GM13977 (cell line): ENCODE results near the gene C9orf50.

Source experiments
- DNase-seq: peaks from one replicate; pipeline ENCODE4 v3.0.0; 2012; ENCODE audit warnings: low spot score
- in situ Hi-C: fragments of 300-500 bp; cut with MboI; formaldehyde crosslinking; loops from one replicate; pipeline ENCODE4 v1.12.0; 2022; ENCODE audit warnings: low sequenced_read_pairs, low pct_unique_long_range_greater_than_20kb, mixed read lengths, inconsistent platforms; ENCODE audit not compliant: unreplicated experiment
- TF ChIP-seq, protein P1 (sequence below): IDR thresholded peaks from 2 replicates; pipeline ENCODE4 v1.5.1; 2012; ENCODE audit warnings: mild to moderate bottlenecking, control low read depth; ENCODE audit not compliant: insufficient read depth; ENCODE audit errors: extremely low read depth, missing control alignments

Gene C9orf50

DNA sequence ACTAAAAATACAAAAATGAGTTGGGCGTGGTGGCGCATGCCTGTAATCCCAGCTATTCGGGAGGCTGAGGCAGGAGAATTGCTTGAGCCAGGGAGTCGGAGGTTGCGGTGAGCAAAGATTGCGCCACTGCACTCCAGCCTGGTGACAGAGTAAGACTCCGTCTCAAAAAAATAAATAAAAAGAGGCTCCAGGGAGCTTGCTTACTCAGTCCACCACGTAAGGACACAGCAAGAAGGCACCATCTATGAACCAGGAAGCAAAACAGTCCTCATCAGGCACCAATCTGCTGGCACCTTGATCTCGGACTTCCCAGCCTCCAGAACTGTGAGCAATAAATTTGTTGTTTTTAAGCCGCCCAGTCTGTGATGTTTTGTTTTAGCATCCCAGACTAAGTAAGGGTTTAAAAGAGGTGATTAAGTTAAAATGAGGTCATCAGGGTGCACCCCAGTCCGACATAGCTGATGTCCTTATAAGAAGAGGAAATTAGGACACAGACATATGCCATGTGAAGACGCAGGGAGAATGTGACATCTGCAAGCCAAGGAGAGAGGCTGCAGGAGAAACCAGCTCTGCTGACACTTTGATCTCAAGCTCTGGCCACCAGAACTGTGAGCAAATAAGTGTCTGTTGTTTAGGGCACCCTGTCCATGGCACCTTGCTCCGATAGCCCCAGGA is 45.9 kb downstream of the C9orf50 start:
- in situ Hi-C loops: no loop called here
- TF ChIP-seq, protein P1, sequence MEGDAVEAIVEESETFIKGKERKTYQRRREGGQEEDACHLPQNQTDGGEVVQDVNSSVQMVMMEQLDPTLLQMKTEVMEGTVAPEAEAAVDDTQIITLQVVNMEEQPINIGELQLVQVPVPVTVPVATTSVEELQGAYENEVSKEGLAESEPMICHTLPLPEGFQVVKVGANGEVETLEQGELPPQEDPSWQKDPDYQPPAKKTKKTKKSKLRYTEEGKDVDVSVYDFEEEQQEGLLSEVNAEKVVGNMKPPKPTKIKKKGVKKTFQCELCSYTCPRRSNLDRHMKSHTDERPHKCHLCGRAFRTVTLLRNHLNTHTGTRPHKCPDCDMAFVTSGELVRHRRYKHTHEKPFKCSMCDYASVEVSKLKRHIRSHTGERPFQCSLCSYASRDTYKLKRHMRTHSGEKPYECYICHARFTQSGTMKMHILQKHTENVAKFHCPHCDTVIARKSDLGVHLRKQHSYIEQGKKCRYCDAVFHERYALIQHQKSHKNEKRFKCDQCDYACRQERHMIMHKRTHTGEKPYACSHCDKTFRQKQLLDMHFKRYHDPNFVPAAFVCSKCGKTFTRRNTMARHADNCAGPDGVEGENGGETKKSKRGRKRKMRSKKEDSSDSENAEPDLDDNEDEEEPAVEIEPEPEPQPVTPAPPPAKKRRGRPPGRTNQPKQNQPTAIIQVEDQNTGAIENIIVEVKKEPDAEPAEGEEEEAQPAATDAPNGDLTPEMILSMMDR: no peak
- DNase-seq: no peak

DNA sequence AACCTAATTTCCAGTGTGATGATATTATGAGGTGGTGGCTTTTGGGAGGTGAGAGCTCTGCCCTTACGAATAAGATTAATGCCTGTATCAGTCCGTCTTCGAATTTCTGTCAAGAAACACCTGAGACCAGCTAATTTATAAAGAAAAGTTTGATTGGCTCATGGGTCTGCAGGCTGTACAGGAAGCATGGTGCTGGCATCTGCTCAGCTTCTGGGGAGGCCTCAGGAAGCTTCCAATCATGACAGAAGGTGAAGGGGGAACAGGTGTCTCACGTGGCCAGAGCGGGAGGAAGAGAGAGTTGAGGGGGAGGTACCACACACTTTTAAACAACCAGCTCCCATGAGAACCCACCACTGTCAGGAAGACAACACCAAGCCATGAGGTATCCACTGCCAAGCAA is 46.9 kb downstream of the C9orf50 start:
- TF ChIP-seq, protein P1: no peak
- in situ Hi-C loops: no loop called here
- DNase-seq: no peak

DNA sequence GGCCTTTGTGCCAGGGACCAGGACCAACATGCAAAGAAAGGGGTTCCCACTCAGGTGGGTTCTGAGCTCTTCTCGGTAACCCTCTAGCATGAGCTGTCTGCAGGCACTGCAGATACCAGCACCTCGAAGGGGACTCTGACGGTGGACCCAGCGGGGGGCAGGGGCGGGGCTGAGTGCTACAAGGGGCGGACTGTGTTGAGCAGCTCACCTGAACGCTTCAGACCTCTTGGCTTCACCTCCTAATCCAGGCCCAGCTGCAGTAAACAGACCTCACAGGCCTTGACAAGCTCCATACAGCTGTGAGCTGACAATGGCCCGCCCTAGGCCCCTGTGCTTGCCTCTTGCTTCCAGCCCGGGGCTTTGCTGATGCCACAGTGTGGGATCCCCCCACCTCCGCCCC is 48.4 kb downstream of the C9orf50 start:
- TF ChIP-seq, protein P1: no peak
- in situ Hi-C loops: no loop called here
- DNase-seq: no peak

DNA sequence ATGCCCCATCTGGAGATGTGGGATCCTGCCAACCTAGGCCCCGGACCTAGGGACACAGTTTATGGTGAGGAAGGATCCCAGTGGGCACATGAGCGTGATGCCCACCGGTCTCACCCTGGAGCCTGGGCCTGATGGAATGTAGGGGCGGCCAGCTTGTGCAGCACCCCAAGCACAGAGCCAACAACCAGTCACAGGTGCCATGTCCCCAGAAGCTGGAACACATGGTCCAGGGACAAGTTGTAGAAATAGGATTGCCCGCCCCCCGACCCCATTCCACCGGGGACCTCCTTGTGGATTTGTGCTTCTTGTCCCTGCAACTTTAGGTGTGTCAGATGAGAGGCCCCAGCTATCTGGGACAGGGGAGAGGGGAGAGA is 48.9 kb downstream of the C9orf50 start:
- TF ChIP-seq, protein P1: no peak
- in situ Hi-C loops: no loop called here
- DNase-seq: no peak

DNA sequence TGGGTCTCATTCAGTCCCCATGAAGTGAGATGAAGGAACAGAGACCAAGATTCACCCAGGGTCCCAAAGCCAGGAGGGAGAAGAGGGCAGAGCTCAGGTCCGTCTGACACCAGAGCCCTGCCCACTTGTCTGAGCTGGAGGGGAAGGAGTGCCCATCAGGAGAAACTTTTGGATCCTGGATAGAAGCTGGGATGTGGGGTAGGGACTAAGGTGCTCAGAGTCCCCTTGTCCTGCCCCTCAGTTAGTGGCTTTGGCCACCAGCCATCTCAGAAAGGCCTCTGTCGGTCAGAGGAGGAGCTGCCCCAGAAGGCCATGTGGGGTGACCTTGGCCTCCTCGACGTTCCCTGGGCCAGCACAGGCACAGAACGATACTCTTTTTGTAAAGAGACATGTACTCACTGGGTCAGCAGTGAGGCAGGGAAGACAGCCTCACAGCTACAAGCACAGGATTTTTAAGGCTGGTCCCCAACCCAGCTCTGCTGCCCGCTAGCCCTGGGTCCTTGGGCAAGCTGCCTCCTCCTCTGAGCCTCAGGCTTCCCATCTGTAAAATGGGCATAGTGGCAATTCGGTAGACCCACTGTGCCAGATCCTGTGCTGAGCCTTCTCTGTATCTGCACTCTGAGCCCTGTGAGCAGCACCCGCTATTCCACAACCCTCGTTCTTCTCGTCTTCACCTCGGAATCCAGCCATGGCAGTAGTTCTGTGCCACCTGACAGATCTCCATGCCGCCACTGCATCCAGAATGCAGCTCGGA is 49.4 kb downstream of the C9orf50 start:
- in situ Hi-C loops: no loop called here
- TF ChIP-seq, protein P1: no peak
- no peak for DNase-seq

DNA sequence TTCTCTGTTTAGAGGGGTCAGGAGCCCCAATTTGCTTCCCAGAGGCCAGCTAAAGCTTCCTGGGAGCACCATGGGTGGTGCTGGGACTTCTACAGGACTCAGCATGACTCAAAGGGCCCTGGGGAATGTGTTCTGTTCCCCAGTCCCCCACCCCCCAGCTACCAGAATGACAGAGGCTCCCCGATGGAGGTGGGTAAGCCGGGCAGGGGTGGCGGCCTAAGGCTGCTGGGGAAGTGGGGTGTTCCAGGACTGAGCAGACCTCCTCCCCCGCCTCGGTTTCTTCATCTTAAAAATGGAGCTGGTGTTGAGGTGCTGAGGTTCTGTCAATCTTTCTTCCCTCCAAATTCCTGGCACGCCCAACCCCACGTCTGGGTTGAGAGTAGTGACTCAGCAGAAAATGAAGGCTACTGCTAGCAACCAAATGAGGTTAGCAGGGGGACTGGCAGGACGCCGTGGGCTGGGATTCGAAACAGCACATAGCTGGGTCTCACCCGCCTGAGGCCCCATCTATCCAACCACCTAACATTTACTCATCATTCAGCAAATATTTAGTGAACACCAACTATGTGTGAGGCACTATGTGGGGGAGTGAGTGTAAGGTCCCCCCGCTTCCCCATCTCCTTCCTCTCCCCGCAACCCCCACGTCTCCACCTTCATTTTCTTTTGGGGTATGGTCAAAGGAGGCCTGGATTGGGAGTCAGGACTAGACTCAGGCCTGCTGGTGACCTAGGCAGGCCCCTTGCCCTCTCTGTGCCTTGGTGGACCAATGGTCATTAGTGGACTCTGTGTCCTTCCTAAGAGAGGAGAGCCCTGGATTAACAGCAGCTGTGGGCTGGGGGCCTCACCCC is 50.2 kb downstream of the C9orf50 start:
- in situ Hi-C loops: no loop called here
- DNase-seq: no peak
- TF ChIP-seq, protein P1: no peak
